Measurements from ENCODE around the gene KCNG2. TPM values are rescaled to one million over a fixed set of nuclear protein-coding genes. Genes with fewer than 3 reads are reported as not detected.

KCNG2 gene
- total RNA-seq, 1 donor from 2014 or later: not detected

GRCh38 chr18:79848579-79849327, 51.0 kb downstream of the KCNG2 start:
- Mint-ChIP-seq H3K36me3 (no peaks in the 10 kb centered on the region), H3K27ac (no peak overlapping the region), H3K27me3 (ENCODE audit: insufficient read depth, low read depth) (peaks cover 3% of the 10 kb centered on the region), H3K4me1 (no peaks in the 10 kb centered on the region), H3K9me3 (no peaks in the 10 kb centered on the region), H3K4me3 (no peak overlapping the region)
- Histone ChIP-seq H3K4me3 (no peak overlapping the region), H3F3A (ENCODE audit: low read depth) (no peaks in the 10 kb centered on the region), H4K20me1 (ENCODE audit: low read depth) (no peaks in the 10 kb centered on the region), H2AFZ (replicated peaks) (no peak overlapping the region), H3K9ac (no peak overlapping the region), H3K27ac (no peak overlapping the region), H3K36me3 (no peaks in the 10 kb centered on the region), H3K4me2 (no peak overlapping the region), H3K27me3 (no peaks in the 10 kb centered on the region), H3K9me3 (ENCODE audit: low read depth) (no peaks in the 10 kb centered on the region), H3K79me2 (ENCODE audit: low read depth) (no peaks in the 10 kb centered on the region), H3K4me1 (no peaks in the 10 kb centered on the region)
- TF ChIP-seq, protein P1, sequence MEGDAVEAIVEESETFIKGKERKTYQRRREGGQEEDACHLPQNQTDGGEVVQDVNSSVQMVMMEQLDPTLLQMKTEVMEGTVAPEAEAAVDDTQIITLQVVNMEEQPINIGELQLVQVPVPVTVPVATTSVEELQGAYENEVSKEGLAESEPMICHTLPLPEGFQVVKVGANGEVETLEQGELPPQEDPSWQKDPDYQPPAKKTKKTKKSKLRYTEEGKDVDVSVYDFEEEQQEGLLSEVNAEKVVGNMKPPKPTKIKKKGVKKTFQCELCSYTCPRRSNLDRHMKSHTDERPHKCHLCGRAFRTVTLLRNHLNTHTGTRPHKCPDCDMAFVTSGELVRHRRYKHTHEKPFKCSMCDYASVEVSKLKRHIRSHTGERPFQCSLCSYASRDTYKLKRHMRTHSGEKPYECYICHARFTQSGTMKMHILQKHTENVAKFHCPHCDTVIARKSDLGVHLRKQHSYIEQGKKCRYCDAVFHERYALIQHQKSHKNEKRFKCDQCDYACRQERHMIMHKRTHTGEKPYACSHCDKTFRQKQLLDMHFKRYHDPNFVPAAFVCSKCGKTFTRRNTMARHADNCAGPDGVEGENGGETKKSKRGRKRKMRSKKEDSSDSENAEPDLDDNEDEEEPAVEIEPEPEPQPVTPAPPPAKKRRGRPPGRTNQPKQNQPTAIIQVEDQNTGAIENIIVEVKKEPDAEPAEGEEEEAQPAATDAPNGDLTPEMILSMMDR (IDR thresholded peaks at IDR 0.05): no peak
- no peak for TF ChIP-seq EZH2 (IDR thresholded peaks at IDR 0.05)
- TF ChIP-seq EZH2phosphoT487 (IDR thresholded peaks at IDR 0.05): no peak
- DNase-seq (ENCODE audit: low spot score): no peak

- Histone ChIP-seq H3K36me3 (no peaks in the 10 kb centered on the region), H3K27ac (no peak overlapping the region), H3K4me2 (no peak overlapping the region), H4K20me1 (ENCODE audit: low read depth) (no peaks in the 10 kb centered on the region), H3K79me2 (ENCODE audit: low read depth) (no peaks in the 10 kb centered on the region), H2AFZ (replicated peaks) (no peak overlapping the region), H3K27me3 (no peaks in the 10 kb centered on the region), H3K4me1 (no peaks in the 10 kb centered on the region), H3F3A (ENCODE audit: low read depth) (no peaks in the 10 kb centered on the region), H3K4me3 (no peak overlapping the region), H3K9me3 (ENCODE audit: low read depth) (no peaks in the 10 kb centered on the region), H3K9ac (no peak overlapping the region)
- Mint-ChIP-seq H3K9me3 (no peaks in the 10 kb centered on the region), H3K4me3 (no peak overlapping the region), H3K27me3 (ENCODE audit: insufficient read depth, low read depth) (peaks cover 7% of the 10 kb centered on the region), H3K4me1 (no peaks in the 10 kb centered on the region), H3K36me3 (no peaks in the 10 kb centered on the region), H3K27ac (no peak overlapping the region)
- TF ChIP-seq, protein P1 (IDR thresholded peaks at IDR 0.05): no peak
- TF ChIP-seq EZH2 (IDR thresholded peaks at IDR 0.05) (no peak), EZH2phosphoT487 (IDR thresholded peaks at IDR 0.05) (no peak)
- no peak for DNase-seq (ENCODE audit: low spot score)
Measured at GRCh38 chr18:79849328-79850207, 51.8 kb downstream of the KCNG2 start.

DNA sequence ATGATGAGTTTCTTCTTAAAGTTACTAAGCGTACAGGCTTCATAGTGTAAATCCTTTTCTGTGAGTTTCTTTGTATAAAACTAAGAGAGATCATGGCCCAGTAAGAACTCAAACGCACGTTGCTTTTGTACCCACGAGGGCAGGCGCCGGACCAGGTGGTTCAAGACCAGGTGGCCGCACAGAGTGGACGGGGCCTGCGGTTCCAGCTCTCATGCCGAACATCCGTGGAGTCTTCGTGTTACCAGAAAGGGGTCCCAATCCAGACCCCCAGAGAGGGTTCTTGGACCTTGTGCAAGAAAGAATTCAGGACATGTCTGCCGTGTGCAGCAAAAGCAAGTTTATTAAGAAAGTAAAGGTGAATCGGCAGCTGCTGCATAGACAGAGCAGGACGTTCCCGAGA, 53.0 kb downstream of the KCNG2 start:
- H3K4me2 ChIP-seq: no peak overlapping the region
- peaks cover 7% of the 10 kb centered on the region for H3K27me3 Mint-ChIP-seq (ENCODE audit: insufficient read depth, low read depth)
- no peak overlapping the region for H3K27ac Mint-ChIP-seq
- no peaks in the 10 kb centered on the region for H3K36me3 Mint-ChIP-seq
- no peak overlapping the region for H3K9ac ChIP-seq
- no peaks in the 10 kb centered on the region for H3K4me1 ChIP-seq
- H3K36me3 ChIP-seq: no peaks in the 10 kb centered on the region
- no peak overlapping the region for H3K27ac ChIP-seq
- H3K4me3 Mint-ChIP-seq: no peak overlapping the region
- H3K4me3 ChIP-seq: no peak overlapping the region
- no peaks in the 10 kb centered on the region for H3F3A ChIP-seq (ENCODE audit: low read depth)
- no peaks in the 10 kb centered on the region for H4K20me1 ChIP-seq (ENCODE audit: low read depth)
- DNase-seq (ENCODE audit: low spot score): no peak
- H3K4me1 Mint-ChIP-seq: no peaks in the 10 kb centered on the region
- no peak overlapping the region for H2AFZ ChIP-seq (replicated peaks)
- H3K9me3 Mint-ChIP-seq: no peaks in the 10 kb centered on the region
- H3K9me3 ChIP-seq (ENCODE audit: low read depth): no peaks in the 10 kb centered on the region
- TF ChIP-seq EZH2phosphoT487 (IDR thresholded peaks at IDR 0.05) (no peak), EZH2 (IDR thresholded peaks at IDR 0.05) (no peak)
- TF ChIP-seq, protein P1 (IDR thresholded peaks at IDR 0.05): no peak
- H3K27me3 ChIP-seq: peaks cover 4% of the 10 kb centered on the region
- no peaks in the 10 kb centered on the region for H3K79me2 ChIP-seq (ENCODE audit: low read depth)

All from neural progenitor cell (in vitro differentiated cells).